Left lung (tissue), 10 donors: Measurements from ENCODE around the gene LRP1-AS. TPM values are rescaled to one million over a fixed set of nuclear protein-coding genes. Genes with fewer than 3 reads are reported as not detected.

Source experiments
- ATAC-seq: fragments of 200-7000 bp; cut with Tn5 transposase; one replicate; pipeline ENCODE4 v1.9.1; 2020; ENCODE audit warnings: moderate library complexity
- DNase-seq, 4 donors: peaks; one replicate each; pipeline ENCODE4 v3.0.0-alpha.2; 2013 to 2020
- H3K27ac ChIP-seq, 2 donors: fragments of 200-600 bp; sonication (generic) in 1 of 2; one replicate each; pipeline versions ENCODE4 v1.5.0 to v1.8.0; 2020 to 2021
- H3K27me3 ChIP-seq, 2 donors: fragments of 200-600 bp; sonication (generic) in 1 of 2; one replicate each; pipeline versions ENCODE4 v1.5.0 to v1.8.0; 2020 to 2021
- H3K36me3 ChIP-seq, 2 donors: fragments of 200-600 bp; sonication (generic) in 1 of 2; one replicate each; pipeline versions ENCODE4 v1.5.0 to v1.8.0; 2020 to 2021
- H3K4me1 ChIP-seq, 2 donors: fragments of 200-600 bp; one replicate each; pipeline ENCODE4 v1.8.0; 2021
- H3K4me3 ChIP-seq, 2 donors: fragments of 200-600 bp; sonication (generic) in 1 of 2; one replicate each; pipeline versions ENCODE4 v1.5.0 to v1.8.0; 2020 to 2021; ENCODE audit warnings: mild to moderate bottlenecking in 1 of 2
- H3K9me3 ChIP-seq, 2 donors: fragments of 200-600 bp; sonication (generic) in 1 of 2; one replicate each; pipeline versions ENCODE4 v1.5.0 to v1.8.0; 2020 to 2021
- CTCF ChIP-seq, 2 donors: fragments of 200-600 bp; sonication (generic) in 1 of 2; IDR thresholded peaks; one replicate each; pipeline versions ENCODE4 v1.5.0 to v1.8.0; 2021; ENCODE audit warnings: antibody characterized with exemption in 2 of 2
- intact Hi-C, 2 donors: fragments of 100-400 bp; cut with DNase I; formaldehyde crosslinking; loops; one replicate each; pipeline versions ENCODE4 v1.11.2 to v1.14.2; 2022
- polyA plus RNA-seq, 6 donors: library from polyadenylated mRNA; unstranded; fragments of 120-200 nt; gene quantifications; one replicate each; pipeline ENCODE4 v1.2.1, GENCODE V29; 2013; ENCODE audit not compliant: insufficient read length in 6 of 6
- total RNA-seq, 2 donors: library from RNA; stranded (reverse); fragmentation: NEBNext Ultra II Directional; extraction: Animal tissue kit (Norgen Biotek cat#: 25700); gene quantifications; one replicate each; pipeline ENCODE4 v1.2.1, GENCODE V29; 2021
- donor health status: DM: no; HTN: yes; CAD: no.
- donor health status: DM: no; HTN: no; CAD: no.

The LRP1-AS gene
- total and polyA plus RNA-seq, 8 donors: 0.24 to 1.0 (median 0.69) TPM; not detected in 3

GRCh38 chr12:57181072-57181471 is 33.7 kb upstream of the LRP1-AS start:
- ATAC-seq (no peak), DNase-seq (no peak)
- Histone ChIP-seq H3K4me1 (no peaks in the 10 kb centered on the region), H3K9me3 (no peaks in the 10 kb centered on the region), H3K4me3 (no peak overlapping the region), H3K36me3 (peaks cover 0 to 87% of the 10 kb centered on the region in 2 donors), H3K27ac (no peak overlapping the region), H3K27me3 (no peaks in the 10 kb centered on the region)
- no peak for TF ChIP-seq CTCF (IDR thresholded peaks at IDR 0.05)
- intact Hi-C loops: loop anchor here (5.0 to 10.0 kb wide), 2 partner anchors 56 to 59 kb away; partner anchors contain the start of gene LRP1 (in 1 of the 2)

GRCh38 chr12:57180321-57180989 is 33.0 kb upstream of the LRP1-AS start:
- intact Hi-C loops: loop anchor here (5.0 to 10.0 kb wide), 2 partner anchors 56 to 58 kb away; partner anchors contain the start of gene LRP1 (in 1 of the 2)
- H3K4me1 ChIP-seq: no peaks in the 10 kb centered on the region
- peaks cover 0 to 87% of the 10 kb centered on the region in 2 donors for H3K36me3 ChIP-seq
- no peak for TF ChIP-seq CTCF (IDR thresholded peaks at IDR 0.05)
- H3K27me3 ChIP-seq: no peaks in the 10 kb centered on the region
- no peak overlapping the region for H3K27ac ChIP-seq
- ATAC-seq: no peak
- DNase-seq: no peak
- H3K4me3 ChIP-seq: no peak overlapping the region
- H3K9me3 ChIP-seq: no peaks in the 10 kb centered on the region

- intact Hi-C loops: loop anchor here (5.0 to 10.0 kb wide), 2 partner anchors 55 to 57 kb away; partner anchors contain the start of gene LRP1 (in 1 of the 2)
- H3K9me3 ChIP-seq: no peaks in the 10 kb centered on the region
- H3K27me3 ChIP-seq: no peaks in the 10 kb centered on the region
- no peak for TF ChIP-seq CTCF (IDR thresholded peaks at IDR 0.05)
- ATAC-seq (no peak), DNase-seq (no peak)
- H3K27ac ChIP-seq: no peak overlapping the region
- peaks cover 0 to 86% of the 10 kb centered on the region in 2 donors for H3K36me3 ChIP-seq
- H3K4me3 ChIP-seq: no peak overlapping the region
- H3K4me1 ChIP-seq: no peaks in the 10 kb centered on the region
Observed at GRCh38 chr12:57179331-57180086, 32.1 kb upstream of the LRP1-AS start.

- Histone ChIP-seq H3K4me1 (no peaks in the 10 kb centered on the region), H3K9me3 (no peaks in the 10 kb centered on the region), H3K4me3 (no peak overlapping the region), H3K27me3 (no peaks in the 10 kb centered on the region), H3K27ac (no peak overlapping the region), H3K36me3 (peaks cover 0 to 86% of the 10 kb centered on the region in 2 donors)
- TF ChIP-seq CTCF (IDR thresholded peaks at IDR 0.05): no peak
- intact Hi-C loops: no loop called here
- DNase-seq (no peak), ATAC-seq (no peak)
Observed at GRCh38 chr12:57178213-57178612, 30.8 kb upstream of the LRP1-AS start.

GRCh38 chr12:57177354-57177753 is 29.9 kb upstream of the LRP1-AS start:
- ATAC-seq (no peak), DNase-seq (no peak)
- H3K4me3 ChIP-seq: no peak overlapping the region
- no peak for TF ChIP-seq CTCF (IDR thresholded peaks at IDR 0.05)
- peaks cover 0 to 90% of the 10 kb centered on the region in 2 donors for H3K36me3 ChIP-seq
- intact Hi-C loops: no loop called here
- H3K27ac ChIP-seq: no peak overlapping the region
- no peaks in the 10 kb centered on the region for H3K27me3 ChIP-seq
- no peaks in the 10 kb centered on the region for H3K9me3 ChIP-seq
- H3K4me1 ChIP-seq: no peaks in the 10 kb centered on the region
